K562 (cell line): ENCODE measurements around the gene GRIN2D. TPM values are rescaled to one million over a fixed set of nuclear protein-coding genes. Genes with fewer than 3 reads are reported as not detected.

Experiments
- BCOR ChIP-seq: fragments of 450-650 bp; IDR thresholded peaks from 2 replicates; pipeline ENCODE4 v1.6.1; 2016
- GABPA ChIP-seq: fragments of 200-800 bp; sonication (Bioruptor generic); conservative IDR thresholded peaks from 2 replicates; pipeline ENCODE4 v1.6.1; 2016; ENCODE audit warnings: low read depth, missing genetic modification characterization, missing compliant biosample characterization
- HNRNPLL ChIP-seq: fragments of 200-400 bp; formaldehyde crosslinking; IDR thresholded peaks from 2 replicates; pipeline ENCODE4 v1.6.1; 2017; ENCODE audit warnings: low read length, low read depth, mild to moderate bottlenecking; ENCODE audit not compliant: poor library complexity, severe bottlenecking
- MCM2 ChIP-seq: fragments of 450-650 bp; IDR thresholded peaks from 2 replicates; pipeline ENCODE4 v1.6.1; 2017; ENCODE audit warnings: low read depth, mild to moderate bottlenecking
- NRF1 ChIP-seq, 2 experiments: fragments of 450-650 bp; IDR thresholded peaks in 1 of 2; conservative IDR thresholded peaks in 1 of 2; 2 replicates each; pipeline ENCODE4 v1.6.1; 2014; ENCODE audit warnings: mild to moderate bottlenecking in 2 of 2
- RBM25 ChIP-seq: fragments of 200-400 bp; formaldehyde crosslinking; IDR thresholded peaks from 2 replicates; pipeline ENCODE4 v1.6.1; 2018; ENCODE audit warnings: low read length, low read depth, moderate library complexity; ENCODE audit not compliant: severe bottlenecking
- SNRNP70 ChIP-seq: fragments of 200-400 bp; formaldehyde crosslinking; optimal IDR thresholded peaks from 2 replicates; pipeline ENCODE3; 2017; ENCODE audit warnings: low read depth, low read length
- SUPT5H ChIP-seq: fragments of 450-650 bp; IDR thresholded peaks from 2 replicates; pipeline ENCODE4 v1.6.1; 2016
- ZNF324 ChIP-seq: fragments of 250-450 bp; sonication (Bioruptor Pico); IDR thresholded peaks from 2 replicates; pipeline ENCODE4 v1.4.0; 2020; ENCODE audit warnings: mild to moderate bottlenecking
- polyA plus RNA-seq, 8 experiments: library from polyadenylated mRNA; depleted of rRNA in 4 of 8; stranded (reverse) in 5 of 8; unstranded in 3 of 8; fragments of >200 nt; fragmentation: Nextera tagmentation in 2 of 8; fragmentation: Illumina TruSeq in 1 of 8; extraction: Ambion mirVana in 2 of 8; extraction: Trizol in 1 of 8; gene quantifications; 2 replicates each; pipeline versions ENCODE4 v1.2.1 to v1.2.3, GENCODE V29; 2011 to 2014; ENCODE audit warnings: inconsistent platforms in 1 of 8, missing spikeins in 1 of 8
- total RNA-seq, 7 experiments: library from RNA; depleted of rRNA in 6 of 7; stranded (reverse); fragments of >200 nt in 6 of 7; fragmentation: Illumina TruSeq in 2 of 7; extraction: Trizol in 2 of 7; gene quantifications; 2 replicates each; pipeline versions ENCODE4 v1.2.1 to v1.2.3, GENCODE V29; 2011 to 2021; ENCODE audit warnings: low replicate concordance in 1 of 7
- TF ChIP-seq, protein P1 (sequence below): sonication (generic); formaldehyde crosslinking; IDR thresholded peaks from 2 replicates; pipeline ENCODE4 v1.8.0; 2022; ENCODE audit warnings: mild to moderate bottlenecking, missing genetic modification reagents
- TF ChIP-seq, protein P2 (sequence below): fragments of 450-650 bp; IDR thresholded peaks from 2 replicates; pipeline ENCODE4 v1.6.1; 2016
- TF ChIP-seq, protein P3 (sequence below): fragments of 450-650 bp; IDR thresholded peaks from 2 replicates; pipeline ENCODE4 v1.6.1; 2014; ENCODE audit warnings: low read depth, mild to moderate bottlenecking, moderate library complexity, borderline replicate concordance
- TF ChIP-seq, protein P4 (sequence below): sonication (generic); formaldehyde crosslinking; IDR thresholded peaks from 2 replicates; pipeline ENCODE4 v1.8.1; 2023; ENCODE audit warnings: mild to moderate bottlenecking, missing genetic modification reagents
- TF ChIP-seq, protein P5 (sequence below): sonication (generic); formaldehyde crosslinking; IDR thresholded peaks from 2 replicates; pipeline ENCODE4 v1.8.1; 2023; ENCODE audit warnings: mild to moderate bottlenecking, missing genetic modification reagents

GRIN2D gene
- total and polyA plus RNA-seq, 9 of the 15 experiments (the other 6 are each of a cell fraction or from before 2014, with no cell fraction given): 0.32 to 31.5 (median 1.8) TPM

DNA sequence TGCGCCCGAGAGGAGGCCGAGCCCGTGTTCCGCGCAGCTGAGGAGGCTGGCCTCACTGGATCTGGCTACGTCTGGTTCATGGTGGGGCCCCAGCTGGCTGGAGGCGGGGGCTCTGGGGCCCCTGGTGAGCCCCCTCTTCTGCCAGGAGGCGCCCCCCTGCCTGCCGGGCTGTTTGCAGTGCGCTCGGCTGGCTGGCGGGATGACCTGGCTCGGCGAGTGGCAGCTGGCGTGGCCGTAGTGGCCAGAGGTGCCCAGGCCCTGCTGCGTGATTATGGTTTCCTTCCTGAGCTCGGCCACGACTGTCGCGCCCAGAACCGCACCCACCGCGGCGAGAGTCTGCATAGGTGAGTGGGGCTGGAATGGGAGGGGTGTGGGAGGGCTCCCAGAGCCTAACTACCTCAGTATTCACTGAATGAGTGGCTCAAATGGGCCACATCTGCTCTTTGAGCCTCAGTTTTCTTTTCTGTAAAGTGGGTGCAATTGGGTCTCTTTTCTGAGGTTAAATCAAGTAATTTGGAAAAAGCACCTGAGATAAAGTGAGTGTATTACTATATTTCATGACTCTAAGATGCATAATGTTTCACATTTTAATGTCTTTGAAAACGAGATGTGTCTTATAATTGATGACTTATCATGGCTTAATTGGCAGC lies 11.7 kb downstream of the GRIN2D start (continued):
- no peak for TF ChIP-seq SNRNP70
- peak; percentile 82 for TF ChIP-seq RBM25
- TF ChIP-seq NRF1 (conservative IDR thresholded peaks at IDR 0.05 in 1 of 2, IDR thresholded peaks at IDR 0.05 in 1 of 2): no peak
- TF ChIP-seq, protein P1, sequence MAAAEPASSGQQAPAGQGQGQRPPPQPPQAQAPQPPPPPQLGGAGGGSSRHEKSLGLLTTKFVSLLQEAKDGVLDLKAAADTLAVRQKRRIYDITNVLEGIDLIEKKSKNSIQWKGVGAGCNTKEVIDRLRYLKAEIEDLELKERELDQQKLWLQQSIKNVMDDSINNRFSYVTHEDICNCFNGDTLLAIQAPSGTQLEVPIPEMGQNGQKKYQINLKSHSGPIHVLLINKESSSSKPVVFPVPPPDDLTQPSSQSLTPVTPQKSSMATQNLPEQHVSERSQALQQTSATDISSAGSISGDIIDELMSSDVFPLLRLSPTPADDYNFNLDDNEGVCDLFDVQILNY (CRISPR knock-in tag): no peak
- no peak for TF ChIP-seq ZNF324 (CRISPR knock-in tag)
- TF ChIP-seq MCM2: no peak
- TF ChIP-seq, protein P2, sequence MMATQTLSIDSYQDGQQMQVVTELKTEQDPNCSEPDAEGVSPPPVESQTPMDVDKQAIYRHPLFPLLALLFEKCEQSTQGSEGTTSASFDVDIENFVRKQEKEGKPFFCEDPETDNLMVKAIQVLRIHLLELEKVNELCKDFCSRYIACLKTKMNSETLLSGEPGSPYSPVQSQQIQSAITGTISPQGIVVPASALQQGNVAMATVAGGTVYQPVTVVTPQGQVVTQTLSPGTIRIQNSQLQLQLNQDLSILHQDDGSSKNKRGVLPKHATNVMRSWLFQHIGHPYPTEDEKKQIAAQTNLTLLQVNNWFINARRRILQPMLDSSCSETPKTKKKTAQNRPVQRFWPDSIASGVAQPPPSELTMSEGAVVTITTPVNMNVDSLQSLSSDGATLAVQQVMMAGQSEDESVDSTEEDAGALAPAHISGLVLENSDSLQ: no peak
- TF ChIP-seq, protein P3, sequence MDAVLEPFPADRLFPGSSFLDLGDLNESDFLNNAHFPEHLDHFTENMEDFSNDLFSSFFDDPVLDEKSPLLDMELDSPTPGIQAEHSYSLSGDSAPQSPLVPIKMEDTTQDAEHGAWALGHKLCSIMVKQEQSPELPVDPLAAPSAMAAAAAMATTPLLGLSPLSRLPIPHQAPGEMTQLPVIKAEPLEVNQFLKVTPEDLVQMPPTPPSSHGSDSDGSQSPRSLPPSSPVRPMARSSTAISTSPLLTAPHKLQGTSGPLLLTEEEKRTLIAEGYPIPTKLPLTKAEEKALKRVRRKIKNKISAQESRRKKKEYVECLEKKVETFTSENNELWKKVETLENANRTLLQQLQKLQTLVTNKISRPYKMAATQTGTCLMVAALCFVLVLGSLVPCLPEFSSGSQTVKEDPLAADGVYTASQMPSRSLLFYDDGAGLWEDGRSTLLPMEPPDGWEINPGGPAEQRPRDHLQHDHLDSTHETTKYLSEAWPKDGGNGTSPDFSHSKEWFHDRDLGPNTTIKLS: no peak
- TF ChIP-seq, protein P4, sequence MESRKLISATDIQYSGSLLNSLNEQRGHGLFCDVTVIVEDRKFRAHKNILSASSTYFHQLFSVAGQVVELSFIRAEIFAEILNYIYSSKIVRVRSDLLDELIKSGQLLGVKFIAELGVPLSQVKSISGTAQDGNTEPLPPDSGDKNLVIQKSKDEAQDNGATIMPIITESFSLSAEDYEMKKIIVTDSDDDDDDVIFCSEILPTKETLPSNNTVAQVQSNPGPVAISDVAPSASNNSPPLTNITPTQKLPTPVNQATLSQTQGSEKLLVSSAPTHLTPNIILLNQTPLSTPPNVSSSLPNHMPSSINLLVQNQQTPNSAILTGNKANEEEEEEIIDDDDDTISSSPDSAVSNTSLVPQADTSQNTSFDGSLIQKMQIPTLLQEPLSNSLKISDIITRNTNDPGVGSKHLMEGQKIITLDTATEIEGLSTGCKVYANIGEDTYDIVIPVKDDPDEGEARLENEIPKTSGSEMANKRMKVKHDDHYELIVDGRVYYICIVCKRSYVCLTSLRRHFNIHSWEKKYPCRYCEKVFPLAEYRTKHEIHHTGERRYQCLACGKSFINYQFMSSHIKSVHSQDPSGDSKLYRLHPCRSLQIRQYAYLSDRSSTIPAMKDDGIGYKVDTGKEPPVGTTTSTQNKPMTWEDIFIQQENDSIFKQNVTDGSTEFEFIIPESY (CRISPR knock-in tag): peak; percentile 79
- TF ChIP-seq BCOR: peak; percentile 91
- TF ChIP-seq, protein P5, sequence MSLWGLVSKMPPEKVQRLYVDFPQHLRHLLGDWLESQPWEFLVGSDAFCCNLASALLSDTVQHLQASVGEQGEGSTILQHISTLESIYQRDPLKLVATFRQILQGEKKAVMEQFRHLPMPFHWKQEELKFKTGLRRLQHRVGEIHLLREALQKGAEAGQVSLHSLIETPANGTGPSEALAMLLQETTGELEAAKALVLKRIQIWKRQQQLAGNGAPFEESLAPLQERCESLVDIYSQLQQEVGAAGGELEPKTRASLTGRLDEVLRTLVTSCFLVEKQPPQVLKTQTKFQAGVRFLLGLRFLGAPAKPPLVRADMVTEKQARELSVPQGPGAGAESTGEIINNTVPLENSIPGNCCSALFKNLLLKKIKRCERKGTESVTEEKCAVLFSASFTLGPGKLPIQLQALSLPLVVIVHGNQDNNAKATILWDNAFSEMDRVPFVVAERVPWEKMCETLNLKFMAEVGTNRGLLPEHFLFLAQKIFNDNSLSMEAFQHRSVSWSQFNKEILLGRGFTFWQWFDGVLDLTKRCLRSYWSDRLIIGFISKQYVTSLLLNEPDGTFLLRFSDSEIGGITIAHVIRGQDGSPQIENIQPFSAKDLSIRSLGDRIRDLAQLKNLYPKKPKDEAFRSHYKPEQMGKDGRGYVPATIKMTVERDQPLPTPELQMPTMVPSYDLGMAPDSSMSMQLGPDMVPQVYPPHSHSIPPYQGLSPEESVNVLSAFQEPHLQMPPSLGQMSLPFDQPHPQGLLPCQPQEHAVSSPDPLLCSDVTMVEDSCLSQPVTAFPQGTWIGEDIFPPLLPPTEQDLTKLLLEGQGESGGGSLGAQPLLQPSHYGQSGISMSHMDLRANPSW (CRISPR knock-in tag): no peak
- no peak for TF ChIP-seq GABPA
- TF ChIP-seq HNRNPLL: no peak
- no peak for TF ChIP-seq SUPT5H
